Gastrocnemius medialis (tissue), 4 donors: ENCODE measurements around the gene ANXA9. TPM values are rescaled to one million over a fixed set of nuclear protein-coding genes. Genes with fewer than 3 reads are reported as not detected.

Experiments
- ATAC-seq, 2 donors: fragments of 150-250 bp; one replicate each; pipeline ENCODE4 v1.9.1; 2016
- DNase-seq, 2 donors: peaks; one replicate each; pipeline ENCODE4 v3.0.0-alpha.2; 2019
- H3K27ac ChIP-seq, 4 donors: fragments of 200-600 bp; sonication (generic); 1 replicate in 1 of 4; 2 replicates in 3 of 4; pipeline ENCODE4 v1.5.1; 2016 to 2018; ENCODE audit warnings: mild to moderate bottlenecking in 2 of 4, moderate library complexity in 1 of 4
- H3K27me3 ChIP-seq, 3 donors: fragments of 200-600 bp; sonication (generic) in 2 of 3; 1 replicate in 1 of 3; 2 replicates in 2 of 3; pipeline versions ENCODE4 v1.5.1 to v1.6.0; 2016 to 2019; ENCODE audit warnings: mild to moderate bottlenecking in 1 of 3, moderate library complexity in 1 of 3
- H3K36me3 ChIP-seq, 2 donors: fragments of 200-600 bp; sonication (generic) in 1 of 2; one replicate each; pipeline ENCODE4 v1.5.1; 2017 to 2018
- H3K4me1 ChIP-seq, 2 donors: fragments of 200-600 bp; sonication (generic) in 1 of 2; one replicate each; pipeline ENCODE4 v1.5.1; 2016 to 2017; ENCODE audit warnings: mild to moderate bottlenecking in 2 of 2
- H3K4me3 ChIP-seq, 4 donors: fragments of 200-600 bp; sonication (generic) in 3 of 4; 1 replicate in 1 of 4; 2 replicates in 3 of 4; pipeline ENCODE4 v1.5.1; 2016 to 2019; ENCODE audit warnings: mild to moderate bottlenecking in 2 of 4
- H3K9me3 ChIP-seq, 3 donors: fragments of 200-600 bp; sonication (generic) in 2 of 3; 1 replicate in 1 of 3; 2 replicates in 2 of 3; pipeline ENCODE4 v1.5.1; 2016 to 2019
- CTCF ChIP-seq, 5 experiments: fragments of 450-650 bp in 3 of 5; fragments of 200-600 bp in 2 of 5; sonication (generic) in 2 of 5; IDR thresholded peaks in 4 of 5; conservative IDR thresholded peaks in 1 of 5; 1 replicate in 4 of 5; 2 replicates in 1 of 5; pipeline ENCODE4 v1.5.1; 2016 to 2019; ENCODE audit warnings: antibody characterized with exemption in 5 of 5, mild to moderate bottlenecking in 3 of 5, moderate library complexity in 3 of 5
- POLR2A ChIP-seq, 2 donors: fragments of 450-650 bp; IDR thresholded peaks; one replicate each; pipeline ENCODE4 v1.6.1; 2017; ENCODE audit warnings: antibody characterized with exemption in 2 of 2, mild to moderate bottlenecking in 2 of 2, moderate library complexity in 2 of 2
- in situ Hi-C, 4 donors: fragments of 200-750 bp; cut with MboI; loops; one replicate each; pipeline versions ENCODE4 v1.15.0 to v1.8.0; 2017; ENCODE audit warnings: low sequenced_read_pairs in 4 of 4
- intact Hi-C: fragments of 100-400 bp; cut with DNase I; formaldehyde crosslinking; loops from one replicate; pipeline ENCODE4 v1.15.1; 2023; ENCODE audit warnings: low total_unique reads
- total RNA-seq, 4 donors: library from RNA; depleted of rRNA; stranded (reverse); fragments of >200 nt; gene quantifications; one replicate each; pipeline versions ENCODE4 v1.1.0 to v1.2.3, GENCODE V29; 2016

Gene ANXA9
- total RNA-seq, 4 donors from 2014 or later, result not detected

- Histone ChIP-seq H3K4me1 (peaks cover 19 to 27% of the 10 kb centered on the region in 2 donors), H3K27ac (peak overlapping the region in 1 of 4 donors; percentile 19), H3K4me3 (no peak overlapping the region), H3K27me3 (no peaks in the 10 kb centered on the region), H3K9me3 (no peaks in the 10 kb centered on the region), H3K36me3 (peaks cover 0 to 13% of the 10 kb centered on the region in 2 donors)
- DNase-seq (no peak), ATAC-seq (no peak)
- intact Hi-C loops, result loop anchor here (10.0 kb wide), 1 partner anchor 811 kb away; no protein-coding TSS in a partner anchor
- in situ Hi-C loops, result no loop called here
- TF ChIP-seq CTCF (IDR thresholded peaks at IDR 0.05 in 4 of 5, conservative IDR thresholded peaks at IDR 0.05 in 1 of 5) (no peak), POLR2A (IDR thresholded peaks at IDR 0.05) (no peak)
Observed at GRCh38 chr1:151013518-151013917, 31.4 kb downstream of the ANXA9 start.

DNA sequence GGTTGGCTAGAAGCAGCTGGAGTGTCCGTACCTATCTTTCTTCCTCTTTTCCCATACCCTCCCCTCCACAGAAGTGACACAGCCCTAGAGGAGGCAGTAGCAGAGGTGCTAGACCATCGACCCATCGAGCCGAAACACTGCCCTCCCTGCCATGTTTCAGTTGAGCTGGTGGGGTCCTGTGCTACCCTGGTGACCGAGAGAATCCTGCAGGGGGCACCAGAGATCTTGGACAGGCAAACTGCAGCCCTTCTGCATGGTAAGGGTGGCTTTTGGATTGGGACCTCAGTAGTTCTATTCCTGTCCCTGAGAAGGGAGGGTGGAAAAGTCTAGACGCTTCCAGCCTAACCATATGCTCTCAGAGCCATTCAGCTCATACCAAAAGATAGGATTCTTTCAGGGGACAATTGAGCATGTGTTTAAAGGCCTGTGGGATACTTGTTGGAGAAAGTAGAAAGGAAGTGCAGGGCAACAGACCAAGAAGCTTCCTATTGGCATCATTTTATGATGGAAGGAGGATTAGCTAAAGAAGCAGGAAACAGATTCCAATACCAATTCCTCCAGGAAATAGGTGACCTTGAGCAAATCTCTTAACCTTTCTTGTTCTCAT lies 42.6 kb downstream of the ANXA9 start:
- Histone ChIP-seq H3K27ac (peak overlapping the region; percentile 45 to 75 (median 72)), H3K4me3 (no peak overlapping the region), H3K4me1 (peaks cover 16 to 21% of the 10 kb centered on the region in 2 donors), H3K9me3 (no peaks in the 10 kb centered on the region), H3K27me3 (no peaks in the 10 kb centered on the region), H3K36me3 (peaks cover 0 to 42% of the 10 kb centered on the region in 2 donors)
- DNase-seq, result peak; percentile 71 to 81
- intact Hi-C loops (loop anchor here (1.0 to 5.0 kb wide), 5 partner anchors 24 to 123 kb away; partner anchors contain the start of genes CDC42SE1, GABPB2 and SEMA6C), in situ Hi-C loops (no loop called here)
- peak; percentile 88 to 99 for ATAC-seq
- TF ChIP-seq POLR2A (IDR thresholded peaks at IDR 0.05) (no peak), CTCF (IDR thresholded peaks at IDR 0.05 in 4 of 5, conservative IDR thresholded peaks at IDR 0.05 in 1 of 5) (peak; percentile 68 to 81 (median 77))

DNA sequence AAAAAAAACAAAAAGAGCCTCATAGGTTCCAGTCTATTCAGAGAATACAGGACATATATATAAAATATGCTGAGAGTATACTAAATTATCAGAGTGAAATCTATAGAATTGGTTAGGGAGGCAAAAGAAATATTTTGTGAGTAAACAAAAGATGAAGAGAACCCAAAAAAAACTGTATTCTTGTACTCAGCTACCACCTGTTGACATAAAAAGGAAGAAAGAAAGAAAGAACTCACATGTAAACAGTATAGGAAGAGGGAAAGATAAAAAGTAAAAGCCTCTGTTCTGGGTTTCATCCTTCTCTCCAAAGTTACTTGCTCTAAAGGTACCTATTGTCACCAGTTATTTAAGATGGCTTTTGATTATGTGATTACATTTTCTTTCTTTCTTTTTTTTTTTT lies 44.4 kb downstream of the ANXA9 start:
- TF ChIP-seq POLR2A (IDR thresholded peaks at IDR 0.05) (no peak), CTCF (IDR thresholded peaks at IDR 0.05 in 4 of 5, conservative IDR thresholded peaks at IDR 0.05 in 1 of 5) (no peak)
- in situ Hi-C loops, result no loop called here
- peaks cover 0 to 56% of the 10 kb centered on the region in 2 donors for H3K36me3 ChIP-seq
- no peak for ATAC-seq
- DNase-seq, result no peak
- no peak overlapping the region for H3K4me3 ChIP-seq
- no peak overlapping the region for H3K27ac ChIP-seq
- H3K27me3 ChIP-seq, result no peaks in the 10 kb centered on the region
- no peaks in the 10 kb centered on the region for H3K9me3 ChIP-seq
- intact Hi-C loops, result no loop called here
- peaks cover 16 to 21% of the 10 kb centered on the region in 2 donors for H3K4me1 ChIP-seq

GRCh38 chr1:151032164-151032563 lies 50.1 kb downstream of the ANXA9 start:
- no peak overlapping the region for H3K4me3 ChIP-seq
- no peaks in the 10 kb centered on the region for H3K27me3 ChIP-seq
- no peak overlapping the region for H3K27ac ChIP-seq
- TF ChIP-seq CTCF (IDR thresholded peaks at IDR 0.05 in 4 of 5, conservative IDR thresholded peaks at IDR 0.05 in 1 of 5), result no peak
- no peak for TF ChIP-seq POLR2A (IDR thresholded peaks at IDR 0.05)
- no peaks in the 10 kb centered on the region for H3K9me3 ChIP-seq
- H3K36me3 ChIP-seq, result peaks cover 0 to 64% of the 10 kb centered on the region in 2 donors
- intact Hi-C loops (no loop called here), in situ Hi-C loops (no loop called here)
- no peaks in the 10 kb centered on the region for H3K4me1 ChIP-seq
- no peak for ATAC-seq
- DNase-seq, result no peak
